Ovary (tissue), 3 donors: ENCODE measurements around the gene SBF2.

Experiments
- CTCF ChIP-seq, 3 donors: fragments of 450-650 bp in 2 of 3; fragments of 200-600 bp in 1 of 3; IDR thresholded peaks; one replicate each; pipeline versions ENCODE4 v1.5.1 to v1.8.0; 2016 to 2022; ENCODE audit warnings: antibody characterized with exemption in 3 of 3, mild to moderate bottlenecking in 1 of 3
- EP300 ChIP-seq: sonication (generic); formaldehyde crosslinking; IDR thresholded peaks from one replicate; pipeline ENCODE4 v1.6.1; 2017; ENCODE audit warnings: antibody characterized with exemption
- POLR2A ChIP-seq: fragments of 450-650 bp; IDR thresholded peaks from one replicate; pipeline ENCODE4 v1.6.1; 2017; ENCODE audit warnings: antibody characterized with exemption, mild to moderate bottlenecking, moderate library complexity
- donor health status: DM: no; HTN: no; CAD: no.

GRCh38 chr11:10097615-10098014 lies 196.4 kb downstream of the SBF2 start:
- no peak for TF ChIP-seq POLR2A
- no peak for TF ChIP-seq EP300
- no peak for TF ChIP-seq CTCF (IDR thresholded peaks at IDR 0.05)
